IMR-90 (cell line): ENCODE data around the gene PITPNM3. TPM values are rescaled to one million over a fixed set of nuclear protein-coding genes. Genes with fewer than 3 reads are reported as not detected.

ENCODE experiments used
- ATAC-seq: fragments of 200-7000 bp; cut with Tn5 transposase; 2 replicates; pipeline ENCODE4 v1.9.1; 2020; ENCODE audit warnings: low read depth, mild to moderate bottlenecking, moderate library complexity
- BruUV-seq: library from RNA; stranded (reverse); fragments of 400-500 nt; replicated peaks from 2 replicates; lab custom pipeline; 2021; lab: Mats Ljungman, UMichigan
- CTCF ChIA-PET: fragments of 300-600 bp; formaldehyde crosslinking; extraction: SDS; loops from one replicate; lab custom pipeline; 2021; ENCODE audit warnings: antibody characterized with exemption; lab: Yijun Ruan, JAX
- POLR2A ChIA-PET: fragments of 300-600 bp; sonication (Branson Sonifier 250); formaldehyde crosslinking; loops from one replicate; lab custom pipeline; 2022; ENCODE audit warnings: antibody characterized with exemption; ENCODE audit not compliant: unreplicated experiment; lab: Charles Lee
- DNase-seq: peaks from one replicate; pipeline ENCODE4 v3.0.0; 2013
- H2AFZ ChIP-seq: replicated peaks from 2 replicates; pipeline ENCODE3; 2013; ENCODE audit warnings: low read length, mild to moderate bottlenecking; ENCODE audit not compliant: poor library complexity
- H2AK5ac ChIP-seq: 2 replicates; pipeline ENCODE4 v1.6.1; 2013; ENCODE audit warnings: low read depth, low read length, inconsistent platforms
- H2AK9ac ChIP-seq: replicated peaks from 2 replicates; pipeline ENCODE3; 2013; ENCODE audit warnings: mild to moderate bottlenecking, low read depth, low read length, moderate library complexity; ENCODE audit not compliant: poor library complexity
- H2BK120ac ChIP-seq: 2 replicates; pipeline ENCODE4 v1.6.1; 2013; ENCODE audit warnings: low read depth, low read length, inconsistent platforms
- H2BK15ac ChIP-seq: 3 replicates; pipeline ENCODE4 v1.6.1; 2013; ENCODE audit warnings: low read depth, low read length, inconsistent platforms
- H2BK20ac ChIP-seq: 2 replicates; pipeline ENCODE4 v1.6.1; 2013; ENCODE audit warnings: low read depth, mild to moderate bottlenecking, inconsistent platforms, low read length, moderate library complexity
- H2BK5ac ChIP-seq: 2 replicates; pipeline ENCODE4 v1.6.1; 2013; ENCODE audit warnings: mild to moderate bottlenecking, low read depth, low read length, inconsistent platforms; ENCODE audit not compliant: poor library complexity, severe bottlenecking
- H3K14ac ChIP-seq: replicated peaks from 2 replicates; pipeline ENCODE4 v1.6.1; 2013; ENCODE audit warnings: low read depth, low read length, inconsistent platforms
- H3K18ac ChIP-seq: 2 replicates; pipeline ENCODE4 v1.6.1; 2013; ENCODE audit warnings: low read depth, low read length, control low read depth
- H3K23ac ChIP-seq: 2 replicates; pipeline ENCODE4 v1.6.1; 2013; ENCODE audit warnings: low read depth, low read length, inconsistent platforms
- H3K27ac ChIP-seq: 2 replicates; pipeline ENCODE4 v1.5.1; 2013; ENCODE audit warnings: mild to moderate bottlenecking, control low read depth, low read length; ENCODE audit not compliant: insufficient read depth
- H3K27me3 ChIP-seq: 2 replicates; pipeline ENCODE4 v1.6.1; 2013; ENCODE audit warnings: low read length; ENCODE audit not compliant: control insufficient read depth, insufficient read depth
- H3K36me3 ChIP-seq: 2 replicates; pipeline ENCODE4 v1.6.1; 2013; ENCODE audit warnings: low read length, mixed read lengths; ENCODE audit not compliant: control insufficient read depth, insufficient read depth
- H3K4ac ChIP-seq: 2 replicates; pipeline ENCODE4 v1.6.1; 2013; ENCODE audit warnings: low read depth, low read length, inconsistent platforms
- H3K4me1 ChIP-seq: 2 replicates; pipeline ENCODE4 v1.6.1; 2013; ENCODE audit warnings: low read length, mixed read lengths; ENCODE audit not compliant: control insufficient read depth, insufficient read depth
- H3K4me2 ChIP-seq: 2 replicates; pipeline ENCODE4 v1.6.1; 2013; ENCODE audit warnings: low read depth, mild to moderate bottlenecking, control low read depth, low read length, moderate library complexity
- H3K4me3 ChIP-seq: 2 replicates; pipeline ENCODE4 v1.5.1; 2013; ENCODE audit warnings: low read depth, mild to moderate bottlenecking, control low read depth, low read length, moderate library complexity; ENCODE audit not compliant: insufficient read depth
- H3K56ac ChIP-seq: 2 replicates; pipeline ENCODE4 v1.6.1; 2013; ENCODE audit warnings: low read length, inconsistent platforms; ENCODE audit not compliant: insufficient read depth; ENCODE audit errors: extremely low read depth
- H3K79me1 ChIP-seq, 2 experiments: 2 replicates each; pipeline ENCODE4 v1.6.1; 2013; ENCODE audit warnings: low read length in 2 of 2, inconsistent platforms in 1 of 2, low read depth in 1 of 2
- H3K9ac ChIP-seq: 2 replicates; pipeline ENCODE4 v1.6.1; 2013; ENCODE audit warnings: low read depth, low read length, control low read depth
- H3K9me1 ChIP-seq: 2 replicates; pipeline ENCODE4 v1.6.1; 2013; ENCODE audit warnings: low read length, inconsistent platforms; ENCODE audit not compliant: insufficient read depth
- H3K9me3 ChIP-seq: 2 replicates; pipeline ENCODE4 v1.6.1; 2013; ENCODE audit warnings: low read length; ENCODE audit not compliant: control insufficient read depth, insufficient read depth
- H4K20me1 ChIP-seq: 2 replicates; pipeline ENCODE4 v1.6.1; 2013; ENCODE audit warnings: low read length, inconsistent platforms; ENCODE audit not compliant: insufficient read depth
- H4K5ac ChIP-seq: 2 replicates; pipeline ENCODE4 v1.6.1; 2013; ENCODE audit warnings: mild to moderate bottlenecking, low read depth, low read length, control low read depth
- H4K8ac ChIP-seq, 2 experiments: 2 replicates each; pipeline ENCODE4 v1.6.1; 2013; ENCODE audit warnings: low read depth in 2 of 2, low read length in 2 of 2, control low read depth in 1 of 2, inconsistent platforms in 1 of 2
- H4K91ac ChIP-seq: 2 replicates; pipeline ENCODE4 v1.6.1; 2013; ENCODE audit warnings: low read depth, low read length, inconsistent platforms; ENCODE audit not compliant: insufficient read depth
- BHLHE40 ChIP-seq: fragments of 150-350 bp; IDR thresholded peaks from 2 replicates; pipeline ENCODE4 v1.6.1; 2016; ENCODE audit warnings: mild to moderate bottlenecking, low read depth, low read length
- CEBPB ChIP-seq: IDR thresholded peaks from 2 replicates; pipeline ENCODE4 v1.6.1; 2012; ENCODE audit warnings: low read depth, low read length, improper control_type of control experiment
- CHD1 ChIP-seq: IDR thresholded peaks from 2 replicates; pipeline ENCODE4 v1.6.1; 2012; ENCODE audit warnings: low read depth, low read length, improper control_type of control experiment
- CTCF ChIP-seq: conservative IDR thresholded peaks from 2 replicates; pipeline ENCODE4 v1.5.1; 2012; ENCODE audit warnings: mild to moderate bottlenecking, low read depth, low read length, improper control_type of control experiment
- FOS ChIP-seq: fragments of 150-350 bp; IDR thresholded peaks from 2 replicates; pipeline ENCODE4 v1.6.1; 2016; ENCODE audit warnings: low read depth, low read length
- MAFK ChIP-seq: IDR thresholded peaks from 2 replicates; pipeline ENCODE4 v1.6.1; 2012; ENCODE audit warnings: low read depth, low read length, improper control_type of control experiment
- MAZ ChIP-seq: IDR thresholded peaks from 2 replicates; pipeline ENCODE4 v1.6.1; 2012; ENCODE audit warnings: low read depth, mild to moderate bottlenecking, low read length, improper control_type of control experiment, moderate library complexity, borderline replicate concordance
- MXI1 ChIP-seq: IDR thresholded peaks from 2 replicates; pipeline ENCODE4 v1.6.1; 2012; ENCODE audit warnings: low read depth, mild to moderate bottlenecking, low read length, moderate library complexity, borderline replicate concordance
- NFE2L2 ChIP-seq: fragments of 150-350 bp; IDR thresholded peaks from 2 replicates; pipeline ENCODE4 v1.6.1; 2016; ENCODE audit warnings: low read depth, mild to moderate bottlenecking, low read length
- POLR2A ChIP-seq: IDR thresholded peaks from 2 replicates; pipeline ENCODE4 v1.6.1; 2012; ENCODE audit warnings: mild to moderate bottlenecking, low read depth, low read length
- RCOR1 ChIP-seq: IDR thresholded peaks from 2 replicates; pipeline ENCODE4 v1.6.1; 2012; ENCODE audit warnings: mild to moderate bottlenecking, low read length, improper control_type of control experiment; ENCODE audit not compliant: insufficient replicate concordance
- SMC3 ChIP-seq: fragments of 150-350 bp; IDR thresholded peaks from 2 replicates; pipeline ENCODE4 v1.6.1; 2016; ENCODE audit warnings: low read depth, mild to moderate bottlenecking, antibody characterized with exemption, low read length, moderate library complexity
- USF2 ChIP-seq: fragments of 150-350 bp; IDR thresholded peaks from 2 replicates; pipeline ENCODE4 v1.6.1; 2017; ENCODE audit warnings: mild to moderate bottlenecking, antibody characterized with exemption, low read length, low read depth
- WGBS, 2 experiments: methylation state at CpG; one replicate each; pipeline versions ENCODE4 v1.1.5 to v1.1.7; 2013; ENCODE audit warnings: missing lambda C conversion rate in 2 of 2; ENCODE audit not compliant: insufficient read length in 1 of 2; ENCODE audit errors: extremely low coverage in 2 of 2; 5-methylcytosine and 5-hydroxymethylcytosine counted together
- dilution Hi-C: fragments of 300-500 bp; cut with HindIII; formaldehyde crosslinking; loops from one replicate; pipeline ENCODE4 v1.14.3; 2018; ENCODE audit warnings: low sequenced_read_pairs; ENCODE audit not compliant: unreplicated experiment
- in situ Hi-C: fragments of 300-500 bp; cut with MboI; formaldehyde crosslinking; loops from 3 replicates; pipeline ENCODE4 v1.14.3; 2019; ENCODE audit warnings: low sequenced_read_pairs, inconsistent platforms, mixed read lengths
- intact Hi-C: fragments of 100-400 bp; cut with micrococcal nuclease; formaldehyde crosslinking; loops from 2 replicates; pipeline ENCODE4 v1.10.0; 2022
- polyA plus RNA-seq, 3 experiments: library from polyadenylated mRNA; depleted of rRNA; stranded (reverse); fragments of >200 nt; gene quantifications; 2 replicates each; pipeline ENCODE4 v1.2.3, GENCODE V29; 2012; ENCODE audit warnings: low replicate concordance in 1 of 3
- total RNA-seq: library from RNA; depleted of rRNA; stranded (reverse); fragments of >200 nt; gene quantifications from 2 replicates; pipeline ENCODE4 v1.2.3, GENCODE V29; 2012

Gene PITPNM3
- total and polyA plus RNA-seq, 2 of the 4 experiments (the other 2 are of a cell fraction), result 0.54 to 1.7 TPM

GRCh38 chr17:6449307-6449706 lies 107.0 kb downstream of the PITPNM3 start (continued):
- no peak for TF ChIP-seq CEBPB
- TF ChIP-seq BHLHE40, result no peak
- TF ChIP-seq MXI1, result no peak
- no peak for TF ChIP-seq RCOR1
- TF ChIP-seq SMC3, result no peak

- peaks cover 4% of the 10 kb centered on the region; the same call in 1 of the 2 replicates for H3K4me1 ChIP-seq
- H2AK9ac ChIP-seq, result no peak overlapping the region
- H4K5ac ChIP-seq, result no peak overlapping the region
- H3K79me1 ChIP-seq, result peaks cover 12 to 23% of the 10 kb centered on the region in 2 experiments; a peak in 3 of 4 replicates
- DNase-seq (no peak), ATAC-seq (no peak)
- H2BK120ac ChIP-seq, result no peak overlapping the region
- dilution Hi-C loops (no loop called here), in situ Hi-C loops (loop anchor here (25.0 kb wide), 1 partner anchor 1211 kb away; the partner anchor contains the start of gene SCIMP), intact Hi-C loops (no loop called here)
- no peak overlapping the region for H2BK5ac ChIP-seq
- H3K23ac ChIP-seq, result no peak overlapping the region
- BruUV-seq, result no TSS peak
- H4K8ac ChIP-seq, result no peak overlapping the region
- no peaks in the 10 kb centered on the region for H3K9me3 ChIP-seq
- H3K4ac ChIP-seq, result no peak overlapping the region
- ChIA-PET POLR2A (no interaction called here), CTCF (interaction anchor here (0.5 kb wide), 1 partner anchor 37 kb away, joined by 4 read pairs; no protein-coding TSS in a partner anchor)
- H4K20me1 ChIP-seq, result peaks cover 2% of the 10 kb centered on the region; the same call in 1 of the 2 replicates
- H3K18ac ChIP-seq, result no peak overlapping the region
- no peak overlapping the region for H3K56ac ChIP-seq
- no peak overlapping the region for H2AK5ac ChIP-seq
- no peak overlapping the region for H3K14ac ChIP-seq
- no peak overlapping the region for H2AFZ ChIP-seq
- no peak overlapping the region for H3K4me3 ChIP-seq
- H2BK15ac ChIP-seq, result no peak overlapping the region
- no peak overlapping the region for H3K9ac ChIP-seq
- 0 out of 2 replicates have a peak, but pooled peaks cover 4% of the 10 kb centered on the region for H3K9me1 ChIP-seq
- no peak overlapping the region for H3K27ac ChIP-seq
- no peak overlapping the region for H3K4me2 ChIP-seq
- H3K27me3 ChIP-seq, result no peaks in the 10 kb centered on the region
- WGBS, 2 experiments, result 100% methylated on average over 3 of the region's 6 CpGs; no CpG with 5 or more reads in 1 of the 2 experiments
- no peak overlapping the region for H2BK20ac ChIP-seq
- no peak overlapping the region for H4K91ac ChIP-seq
- H3K36me3 ChIP-seq, result no peaks in the 10 kb centered on the region
- TF ChIP-seq CHD1, result no peak
- TF ChIP-seq NFE2L2, result no peak
- TF ChIP-seq MAFK, result no peak
- no peak for TF ChIP-seq MXI1
- TF ChIP-seq CEBPB, result no peak
- TF ChIP-seq SMC3, result no peak
- no peak for TF ChIP-seq FOS
- TF ChIP-seq BHLHE40, result no peak
- no peak for TF ChIP-seq USF2
- no peak for TF ChIP-seq MAZ
- no peak for TF ChIP-seq POLR2A
- TF ChIP-seq CTCF, result no peak
These were observed 107.9 kb downstream of the PITPNM3 start for GRCh38 chr17:6448473-6448872.
